Measurements from ENCODE around the gene ITGB2.

The ITGB2 gene

DNA sequence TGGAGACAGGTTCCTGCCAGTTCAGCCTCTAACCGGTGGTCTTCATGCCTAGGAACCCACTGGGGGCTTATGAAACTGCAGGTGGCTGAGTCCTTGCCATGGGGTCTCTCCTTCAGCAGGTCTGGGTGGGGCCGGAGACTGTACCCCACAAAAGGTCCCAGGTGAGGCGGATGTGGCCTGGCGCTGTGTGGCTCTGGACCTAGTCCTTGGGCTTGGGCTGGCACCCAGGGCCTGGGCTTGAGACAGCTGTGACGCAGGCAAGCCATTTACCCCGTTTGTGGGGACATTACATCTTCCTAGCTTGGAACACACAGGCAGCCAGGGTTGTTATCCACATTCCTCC lies 13.2 kb upstream of the ITGB2 start:
- no peak for TF ChIP-seq CTCF (IDR thresholded peaks at IDR 0.05; ENCODE audit: insufficient read depth, low read length, missing control alignments)
- POLR2A ChIA-PET, result no interaction called here
- no peak for DNase-seq (ENCODE audit: low read depth, low spot score)
- CTCF ChIA-PET, result interaction anchor here (0.7 to 4.9 kb wide), 8 partner anchors 8 to 423 kb away, joined by 3 to 52 read pairs (median 4); partner anchors contain the start of gene UBE2G2
- no peak overlapping the region for H3K4me3 ChIP-seq (ENCODE audit: low read depth, low read length)

DNA sequence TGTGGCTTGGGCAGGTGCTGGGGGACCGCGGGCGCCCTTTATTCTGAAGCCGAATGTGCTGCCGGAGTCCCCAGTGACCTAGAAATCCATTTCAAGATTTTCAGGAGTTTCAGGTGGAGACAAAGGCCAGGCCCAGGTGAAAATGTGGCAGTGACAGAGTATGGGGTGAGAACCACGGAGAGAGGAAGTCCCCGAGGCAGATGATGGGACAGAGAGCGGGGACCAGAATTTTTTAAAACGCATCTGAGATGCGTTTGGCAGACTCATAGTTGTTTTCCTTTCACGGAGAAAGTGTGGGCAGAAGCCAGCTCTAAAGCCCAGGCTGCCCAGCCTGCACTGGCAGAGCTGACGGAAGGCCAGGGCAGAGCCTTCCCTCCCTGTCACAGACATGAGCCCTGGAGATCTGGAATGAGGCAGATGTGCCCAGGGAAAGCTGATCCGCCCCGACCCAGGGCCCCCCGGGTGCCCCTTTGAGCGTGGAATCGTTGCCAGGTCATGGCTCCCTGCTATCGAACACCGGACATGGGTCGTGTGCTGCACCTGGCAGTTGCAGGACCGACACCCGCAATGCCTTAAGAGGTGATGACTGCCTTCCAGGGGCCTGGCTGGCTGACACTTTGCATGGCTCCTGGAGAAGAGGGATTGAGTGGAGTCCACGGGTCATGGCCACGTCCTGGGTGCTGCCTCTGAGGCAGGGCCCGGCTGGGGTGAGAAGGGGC lies 12.7 kb upstream of the ITGB2 start:
- no peak for DNase-seq (ENCODE audit: low read depth, low spot score)
- no peak overlapping the region for H3K4me3 ChIP-seq (ENCODE audit: low read depth, low read length)
- CTCF ChIA-PET, result interaction anchor here (0.8 to 4.9 kb wide), 12 partner anchors 8 to 423 kb away, joined by 3 to 52 read pairs (median 4); partner anchors contain the start of genes ITGB2 and UBE2G2
- TF ChIP-seq CTCF (IDR thresholded peaks at IDR 0.05; ENCODE audit: insufficient read depth, low read length, missing control alignments), result no peak
- POLR2A ChIA-PET, result no interaction called here

- ChIA-PET CTCF (interaction anchor here (0.7 to 4.9 kb wide), 17 partner anchors 8 to 205 kb away, joined by 3 to 52 read pairs (median 5); partner anchors contain the start of genes ITGB2, SLX9 and UBE2G2), POLR2A (no interaction called here)
Observed at GRCh38 chr21:44932408-44933181, 11.9 kb upstream of the ITGB2 start.

GRCh38 chr21:44931501-44932407 lies 11.1 kb upstream of the ITGB2 start:
- DNase-seq (ENCODE audit: low read depth, low spot score), result no peak
- CTCF ChIA-PET, result interaction anchor here (0.7 to 4.9 kb wide), 13 partner anchors 9 to 206 kb away, joined by 3 to 52 read pairs (median 5); partner anchors contain the start of genes SLX9 and UBE2G2
- POLR2A ChIA-PET, result interaction anchor here (0.6 to 1.8 kb wide), 2 partner anchors 59 to 75 kb away, joined by 3 to 4 read pairs; no protein-coding TSS in a partner anchor
- no peak overlapping the region; the same call in 1 of the 2 replicates for H3K4me3 ChIP-seq (ENCODE audit: low read depth, low read length)
- no peak for TF ChIP-seq CTCF (IDR thresholded peaks at IDR 0.05; ENCODE audit: insufficient read depth, low read length, missing control alignments)

More at GRCh38 chr21:44932408-44933181, 11.9 kb upstream of the ITGB2 start:
- peak overlapping the region; percentile 29 for H3K4me3 ChIP-seq (ENCODE audit: low read depth, low read length)
- no peak for DNase-seq (ENCODE audit: low read depth, low spot score)
- TF ChIP-seq CTCF (IDR thresholded peaks at IDR 0.05; ENCODE audit: insufficient read depth, low read length, missing control alignments), result peak; percentile 62

DNA sequence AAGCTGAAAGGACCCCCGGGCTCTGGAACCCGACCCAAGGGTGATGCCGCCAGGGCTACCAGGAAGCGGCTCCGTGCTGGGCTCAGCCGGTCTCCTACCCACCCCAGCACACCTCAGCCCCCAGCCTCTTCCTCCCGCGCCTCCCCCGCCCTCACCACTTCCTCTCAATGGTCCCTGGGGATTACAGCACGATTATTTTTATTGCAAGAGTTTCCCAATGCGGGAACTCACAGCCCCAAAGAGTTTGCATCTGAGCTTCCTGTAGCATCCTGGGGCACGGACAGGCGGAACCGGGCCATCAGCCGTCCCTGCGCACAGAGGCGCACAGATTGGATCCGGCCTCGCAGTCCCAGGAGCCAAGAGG lies 10.4 kb upstream of the ITGB2 start:
- ChIA-PET POLR2A (interaction anchor here (0.6 to 1.8 kb wide), 2 partner anchors 58 to 75 kb away, joined by 3 to 4 read pairs; no protein-coding TSS in a partner anchor), CTCF (interaction anchor here (0.8 to 4.9 kb wide), 6 partner anchors 9 to 207 kb away, joined by 3 to 52 read pairs (median 3); partner anchors contain the start of genes SLX9 and UBE2G2)
- DNase-seq (ENCODE audit: low read depth, low spot score), result no peak
- no peak overlapping the region; the same call in 1 of the 2 replicates for H3K4me3 ChIP-seq (ENCODE audit: low read depth, low read length)
- no peak for TF ChIP-seq CTCF (IDR thresholded peaks at IDR 0.05; ENCODE audit: insufficient read depth, low read length, missing control alignments)

Data from AG04449 (cell line).